Measurements from ENCODE around the gene GNG11.

GNG11 gene

GRCh38 chr7:93890464-93891068, 31.0 kb upstream of the GNG11 start, which contains the start of gene TFPI2 (continued):
- TF ChIP-seq ZBTB17 (tag by site-specific recombination; IDR thresholded peaks at IDR 0.05): peak; percentile 63
- TF ChIP-seq ZSCAN30 (tag by site-specific recombination; IDR thresholded peaks at IDR 0.05): 0 out of 2 replicates have a peak, but pooled peaks have one; percentile 25
- peak; percentile 25 for TF ChIP-seq ZNF654 (tag by site-specific recombination; IDR thresholded peaks at IDR 0.05; ENCODE audit: low read depth)
- 0 out of 2 replicates have a peak, but pooled peaks have one; percentile 32 for TF ChIP-seq SCRT1 (tag by site-specific recombination; IDR thresholded peaks at IDR 0.05; ENCODE audit: borderline replicate concordance)
- TF ChIP-seq GLIS1 (tag by site-specific recombination; IDR thresholded peaks at IDR 0.05): peak; percentile 76
- no peak for TF ChIP-seq ZNF302 (tag by site-specific recombination; IDR thresholded peaks at IDR 0.05; ENCODE audit: low read depth)
- TF ChIP-seq ZNF518A (tag by site-specific recombination; conservative IDR thresholded peaks at IDR 0.05; ENCODE audit: low read depth): no peak
- peak; percentile 68 for TF ChIP-seq CTCF (tag by site-specific recombination; IDR thresholded peaks at IDR 0.05)
- TF ChIP-seq ZNF629 (tag by site-specific recombination; IDR thresholded peaks at IDR 0.05): 0 out of 2 replicates have a peak, but pooled peaks have one; percentile 18
- peak; percentile 96 for TF ChIP-seq SCRT2 (tag by site-specific recombination; IDR thresholded peaks at IDR 0.05)
- TF ChIP-seq KLF1 (tag by site-specific recombination; IDR thresholded peaks at IDR 0.05): 0 out of 2 replicates have a peak, but pooled peaks have one; percentile 14
- peak; percentile 53; the same call in 1 of the 2 replicates for TF ChIP-seq ZNF501 (tag by site-specific recombination; IDR thresholded peaks at IDR 0.05)

GRCh38 chr7:93894426-93894825, 27.1 kb upstream of the GNG11 start:
- Histone ChIP-seq H3K4me3 (ENCODE audit: low read depth, low read length) (no peak overlapping the region), H3K4me1 (ENCODE audit: control insufficient read depth, insufficient read depth, low read length) (no peaks in the 10 kb centered on the region), H3K27ac (ENCODE audit: extremely low read depth, low read depth, low read length) (no peak overlapping the region), H3K9me3 (ENCODE audit: control insufficient read depth, insufficient read depth, low read depth, low read length) (no peaks in the 10 kb centered on the region), H3K36me3 (ENCODE audit: control insufficient read depth in 2 of 2, insufficient read depth in 1 of 2, low read length in 2 of 2) (no peaks in the 10 kb centered on the region)
- POLR2A ChIA-PET: no interaction called here
- CTCF ChIA-PET: no interaction called here
- TF ChIP-seq ZNF692 (tag by site-specific recombination; IDR thresholded peaks at IDR 0.05) (no peak), ZNF280C (tag by site-specific recombination; IDR thresholded peaks at IDR 0.05) (no peak), ZNF561 (tag by site-specific recombination; IDR thresholded peaks at IDR 0.05; ENCODE audit: borderline replicate concordance) (no peak), ZNF707 (tag by site-specific recombination; IDR thresholded peaks at IDR 0.05) (no peak), RBAK (tag by site-specific recombination; IDR thresholded peaks at IDR 0.05) (no peak), ZNF341 (tag by site-specific recombination; IDR thresholded peaks at IDR 0.05; ENCODE audit: low read depth) (no peak), ZNF335 (tag by site-specific recombination; conservative IDR thresholded peaks at IDR 0.05) (no peak), ZNF621 (tag by site-specific recombination; IDR thresholded peaks at IDR 0.05) (no peak), ZNF777 (tag by site-specific recombination; IDR thresholded peaks at IDR 0.05; ENCODE audit: borderline replicate concordance) (no peak), MEIS1 (CRISPR knock-in tag; IDR thresholded peaks at IDR 0.05; ENCODE audit: borderline replicate concordance) (no peak), ZNF677 (tag by site-specific recombination; IDR thresholded peaks at IDR 0.05) (no peak), ZNF114 (tag by site-specific recombination; IDR thresholded peaks at IDR 0.05) (no peak), ZNF211 (tag by site-specific recombination; IDR thresholded peaks at IDR 0.05; ENCODE audit: low read depth) (no peak), ZNF776 (tag by site-specific recombination; IDR thresholded peaks at IDR 0.05; ENCODE audit: borderline replicate concordance) (no peak)
